ENCODE results near the gene TAOK1. TPM values are rescaled to one million over a fixed set of nuclear protein-coding genes. Genes with fewer than 3 reads are reported as not detected.
A peak's percentile ranks its signal among the peaks of the same experiment; 100 is the strongest.

The TAOK1 gene
- total RNA-seq, 1 donor from 2014 or later = 100 TPM

- Mint-ChIP-seq H3K27me3 (ENCODE audit: low read depth, unreplicated experiment) (peaks cover 8% of the 10 kb centered on the region), H3K36me3 (ENCODE audit: low read depth, unreplicated experiment) (peaks cover 9% of the 10 kb centered on the region), H3K9me3 (ENCODE audit: unreplicated experiment) (no peaks in the 10 kb centered on the region), H3K4me1 (ENCODE audit: low read depth, unreplicated experiment) (peaks cover 5% of the 10 kb centered on the region), H3K4me3 (ENCODE audit: unreplicated experiment) (peak overlapping the region; percentile 89), H3K27ac (ENCODE audit: unreplicated experiment) (peak overlapping the region; percentile 58)
- peaks cover 19% of the 10 kb centered on the region for H4K20me1 ChIP-seq (ENCODE audit: insufficient read depth, low read length)
- H3K36me3 ChIP-seq (ENCODE audit: insufficient read depth, low read length) = no peaks in the 10 kb centered on the region
- H3K4me3 ChIP-seq (ENCODE audit: insufficient read depth, low read depth, low read length) = peak overlapping the region; percentile 83
- FAIRE-seq = no peak
- peaks cover 26% of the 10 kb centered on the region for H3K4me1 ChIP-seq (ENCODE audit: insufficient read depth, low read length)
- peak overlapping the region; percentile 83 for H3K9ac ChIP-seq (ENCODE audit: low read length)
- H3K27me3 ChIP-seq (ENCODE audit: insufficient read depth, low read length) = peaks cover 5% of the 10 kb centered on the region
- H3K9me3 ChIP-seq (ENCODE audit: insufficient read depth, low read depth, low read length) = no peaks in the 10 kb centered on the region
- no peaks in the 10 kb centered on the region for H3K79me2 ChIP-seq (ENCODE audit: insufficient read depth, low read length)
- peak overlapping the region; percentile 93 for H2AFZ ChIP-seq (ENCODE audit: low read depth, low read length)
- H3K4me2 ChIP-seq (ENCODE audit: low read length) = peak overlapping the region; percentile 92
- H3K27ac ChIP-seq (ENCODE audit: low read depth, low read length) = peak overlapping the region; percentile 3
- no peak for TF ChIP-seq CTCF (IDR thresholded peaks at IDR 0.05; ENCODE audit: insufficient read depth, low read depth, low read length)
- no peak for TF ChIP-seq EZH2 (IDR thresholded peaks at IDR 0.05; ENCODE audit: insufficient read depth, low read length)
- no peak for DNase-seq (ENCODE audit: low read depth)
These were observed 179.2 kb downstream of the TAOK1 start for GRCh38 chr17:29569245-29569950.

- Histone ChIP-seq H3K4me2 (ENCODE audit: low read length) (no peak overlapping the region), H3K27ac (ENCODE audit: low read depth, low read length) (no peak overlapping the region), H3K9me3 (ENCODE audit: insufficient read depth, low read depth, low read length) (no peaks in the 10 kb centered on the region), H4K20me1 (ENCODE audit: insufficient read depth, low read length) (peaks cover 28% of the 10 kb centered on the region), H3K36me3 (ENCODE audit: insufficient read depth, low read length) (no peaks in the 10 kb centered on the region), H3K79me2 (ENCODE audit: insufficient read depth, low read length) (no peaks in the 10 kb centered on the region), H3K4me3 (ENCODE audit: insufficient read depth, low read depth, low read length) (no peak overlapping the region), H3K27me3 (ENCODE audit: insufficient read depth, low read length) (peaks cover 3% of the 10 kb centered on the region), H3K4me1 (ENCODE audit: insufficient read depth, low read length) (peaks cover 26% of the 10 kb centered on the region), H2AFZ (ENCODE audit: low read depth, low read length) (no peak overlapping the region), H3K9ac (ENCODE audit: low read length) (no peak overlapping the region)
- Mint-ChIP-seq H3K27ac (ENCODE audit: unreplicated experiment) (peak overlapping the region; percentile 47), H3K4me1 (ENCODE audit: low read depth, unreplicated experiment) (peaks cover 5% of the 10 kb centered on the region), H3K36me3 (ENCODE audit: low read depth, unreplicated experiment) (peaks cover 12% of the 10 kb centered on the region), H3K4me3 (ENCODE audit: unreplicated experiment) (peak overlapping the region; percentile 75), H3K27me3 (ENCODE audit: low read depth, unreplicated experiment) (peaks cover 6% of the 10 kb centered on the region), H3K9me3 (ENCODE audit: unreplicated experiment) (no peaks in the 10 kb centered on the region)
- no peak for TF ChIP-seq EZH2 (IDR thresholded peaks at IDR 0.05; ENCODE audit: insufficient read depth, low read length)
- no peak for TF ChIP-seq CTCF (IDR thresholded peaks at IDR 0.05; ENCODE audit: insufficient read depth, low read depth, low read length)
- FAIRE-seq (no peak), DNase-seq (ENCODE audit: low read depth) (no peak)
These were observed 180.4 kb downstream of the TAOK1 start for GRCh38 chr17:29570521-29570920.

- Histone ChIP-seq H3K9ac (ENCODE audit: low read length) (no peak overlapping the region), H4K20me1 (ENCODE audit: insufficient read depth, low read length) (peaks cover 28% of the 10 kb centered on the region), H3K27ac (ENCODE audit: low read depth, low read length) (no peak overlapping the region), H3K79me2 (ENCODE audit: insufficient read depth, low read length) (no peaks in the 10 kb centered on the region), H3K9me3 (ENCODE audit: insufficient read depth, low read depth, low read length) (no peaks in the 10 kb centered on the region), H2AFZ (ENCODE audit: low read depth, low read length) (no peak overlapping the region), H3K4me1 (ENCODE audit: insufficient read depth, low read length) (peaks cover 19% of the 10 kb centered on the region), H3K4me2 (ENCODE audit: low read length) (no peak overlapping the region), H3K27me3 (ENCODE audit: insufficient read depth, low read length) (no peaks in the 10 kb centered on the region), H3K4me3 (ENCODE audit: insufficient read depth, low read depth, low read length) (no peak overlapping the region), H3K36me3 (ENCODE audit: insufficient read depth, low read length) (no peaks in the 10 kb centered on the region)
- Mint-ChIP-seq H3K9me3 (ENCODE audit: unreplicated experiment) (no peaks in the 10 kb centered on the region), H3K4me1 (ENCODE audit: low read depth, unreplicated experiment) (peaks cover 5% of the 10 kb centered on the region), H3K27me3 (ENCODE audit: low read depth, unreplicated experiment) (peaks cover 2% of the 10 kb centered on the region), H3K4me3 (ENCODE audit: unreplicated experiment) (peak overlapping the region; percentile 50), H3K27ac (ENCODE audit: unreplicated experiment) (peak overlapping the region; percentile 41), H3K36me3 (ENCODE audit: low read depth, unreplicated experiment) (peaks cover 12% of the 10 kb centered on the region)
- FAIRE-seq (no peak), DNase-seq (ENCODE audit: low read depth) (no peak)
- no peak for TF ChIP-seq EZH2 (IDR thresholded peaks at IDR 0.05; ENCODE audit: insufficient read depth, low read length)
- no peak for TF ChIP-seq CTCF (IDR thresholded peaks at IDR 0.05; ENCODE audit: insufficient read depth, low read depth, low read length)
These were observed 181.3 kb downstream of the TAOK1 start for GRCh38 chr17:29571486-29571882.

Data from astrocyte (in vitro differentiated cells and primary cell).